ENCODE results near the gene ADARB2. TPM values are rescaled to one million over a fixed set of nuclear protein-coding genes. Genes with fewer than 3 reads are reported as not detected.
"Not testable (repeated sequence)": the region's sequence is repeated elsewhere in the genome, so short reads cannot be mapped to it uniquely, and the experiment has no call there.

The ADARB2 gene
- total RNA-seq, 1 donor from 2014 or later, result 0.19 TPM

DNA sequence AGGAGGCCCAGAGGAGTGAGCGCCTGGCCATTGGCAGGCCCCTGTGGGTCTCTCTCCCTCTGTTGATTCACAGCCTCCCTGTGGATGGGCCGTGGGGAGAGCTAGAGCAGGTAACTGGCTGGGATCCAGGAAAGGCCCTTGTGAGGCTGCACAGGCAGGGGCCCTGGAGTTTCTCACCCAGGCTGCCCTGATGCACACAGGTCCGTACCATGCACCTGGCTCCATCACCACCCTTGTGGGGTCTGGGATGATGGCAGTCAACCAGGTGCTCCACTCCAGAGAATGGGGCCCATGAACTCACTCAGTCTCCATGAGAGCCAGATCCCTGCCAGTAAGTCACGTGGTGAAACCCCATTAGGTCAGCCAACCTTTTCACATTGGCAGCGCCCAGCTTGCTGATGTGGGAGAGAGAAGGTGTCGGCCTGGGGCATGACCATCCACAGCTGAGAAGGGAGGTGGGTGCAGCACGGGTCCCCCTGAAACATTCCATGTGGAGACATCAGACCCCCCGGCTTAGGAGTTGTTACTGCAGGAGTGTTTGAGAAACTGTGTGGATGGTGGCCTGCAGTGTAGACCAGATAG, 320.8 kb downstream of the ADARB2 start:
- DNase-seq (ENCODE audit: low read depth), result no peak

DNA sequence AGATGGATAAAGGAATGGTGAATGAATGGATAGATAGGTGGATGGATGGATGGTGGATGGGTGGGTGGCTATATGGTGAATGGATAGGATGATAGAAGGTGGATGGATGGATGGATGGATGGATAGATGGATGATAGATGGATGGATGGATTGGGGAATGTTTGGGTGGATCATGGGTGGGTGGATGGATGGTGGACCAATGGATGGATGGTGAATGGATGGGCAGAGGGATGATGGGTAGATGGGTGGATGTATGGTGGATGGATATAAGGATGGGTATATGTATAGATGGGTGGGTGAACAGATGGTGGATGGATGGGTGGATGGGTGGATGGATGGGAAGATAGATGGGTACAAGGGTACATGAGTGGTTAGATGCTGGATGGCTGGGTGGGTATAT, 322.4 kb downstream of the ADARB2 start:
- no peak for DNase-seq (ENCODE audit: low read depth)

DNA sequence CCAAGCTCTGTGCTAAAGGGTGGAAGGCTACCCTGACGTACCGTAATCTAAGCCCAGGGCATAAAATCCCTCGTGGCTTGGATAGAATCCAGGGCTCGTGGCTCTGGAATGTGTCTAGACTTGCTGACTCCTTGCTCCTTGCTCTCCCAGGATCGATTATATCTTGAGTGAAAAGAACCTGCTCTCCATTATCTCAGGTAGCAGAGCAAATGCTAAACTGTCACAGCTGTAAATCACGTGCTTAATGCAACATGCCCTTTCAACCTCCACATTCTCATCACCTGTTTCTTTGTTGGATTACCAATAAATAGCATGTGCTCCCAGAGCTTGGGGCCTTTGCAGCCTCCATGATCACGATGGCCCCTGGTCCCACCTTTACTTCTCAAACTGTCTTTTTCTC, 323.0 kb downstream of the ADARB2 start:
- DNase-seq (ENCODE audit: low read depth), result not testable (repeated sequence)

DNA sequence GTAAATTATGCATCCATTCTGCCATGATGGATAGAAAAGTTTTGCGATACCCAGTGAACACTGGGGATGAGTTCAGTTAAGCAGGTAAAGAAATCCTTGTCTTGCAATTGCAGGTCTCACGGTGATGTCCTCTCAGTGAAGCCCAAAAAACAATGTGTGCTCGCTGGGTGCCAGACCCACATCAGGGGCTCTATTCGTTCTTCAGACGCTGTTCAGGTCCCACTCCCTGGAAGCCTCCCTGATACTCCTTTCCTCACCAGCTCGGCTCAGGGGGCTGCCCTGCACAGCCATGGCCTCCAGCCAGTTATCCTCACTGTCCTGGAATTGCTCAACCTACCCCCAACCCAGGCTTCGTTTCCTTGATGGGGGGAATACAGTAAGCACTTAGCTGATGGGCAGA, 323.5 kb downstream of the ADARB2 start:
- DNase-seq (ENCODE audit: low read depth), result no peak

DNA sequence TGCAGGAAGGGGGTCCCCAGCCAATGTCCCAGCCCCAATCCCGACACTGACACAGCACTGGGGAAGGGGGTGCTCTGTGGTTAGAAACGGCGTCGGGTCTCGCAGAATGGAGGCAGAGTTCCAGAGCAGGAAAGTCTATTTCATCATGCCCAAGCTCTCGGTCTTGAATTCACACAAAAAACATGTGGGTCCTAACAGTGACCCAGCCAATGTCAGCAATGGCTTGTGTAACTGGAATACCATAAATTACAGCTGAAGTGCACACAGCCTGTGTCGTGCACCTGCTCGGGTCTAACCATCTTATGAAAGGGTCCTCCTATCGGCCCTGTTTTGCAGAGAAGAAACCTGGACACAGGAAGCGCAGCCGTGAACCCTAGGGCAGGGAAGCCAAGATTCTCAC, 324.1 kb downstream of the ADARB2 start:
- DNase-seq (ENCODE audit: low read depth), result no peak

DNA sequence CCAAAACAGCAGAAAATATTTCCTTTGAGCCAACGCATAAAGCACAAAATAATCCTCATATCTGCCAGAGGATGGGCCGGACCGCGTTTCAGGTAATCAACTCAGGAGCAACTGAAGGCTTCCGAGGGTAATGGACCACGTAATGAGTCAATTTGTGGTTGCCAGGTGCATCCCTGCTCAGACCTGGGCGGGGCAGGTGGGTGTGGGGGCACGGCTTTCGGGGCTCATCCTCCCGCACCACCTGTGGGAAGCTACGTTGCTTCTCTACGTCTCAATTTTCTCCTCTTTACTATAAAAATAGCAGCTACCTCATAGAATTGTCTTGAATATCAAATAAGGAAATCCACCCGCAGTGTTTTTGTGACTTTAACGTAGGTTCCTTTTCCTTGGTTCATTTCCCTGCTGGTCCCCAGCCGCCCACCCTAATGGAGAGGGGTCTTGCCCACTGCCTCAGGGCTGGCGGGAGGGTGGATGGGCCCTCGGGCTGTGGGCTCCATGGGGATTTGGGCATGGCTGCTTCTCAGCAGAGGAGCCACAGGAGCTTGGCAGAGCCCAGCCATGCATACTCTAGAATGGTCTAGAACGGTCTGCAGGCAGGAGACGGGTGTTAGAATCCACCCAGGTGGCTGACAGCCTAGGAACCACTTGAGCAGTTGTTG, 324.7 kb downstream of the ADARB2 start:
- no peak for DNase-seq (ENCODE audit: low read depth)

DNA sequence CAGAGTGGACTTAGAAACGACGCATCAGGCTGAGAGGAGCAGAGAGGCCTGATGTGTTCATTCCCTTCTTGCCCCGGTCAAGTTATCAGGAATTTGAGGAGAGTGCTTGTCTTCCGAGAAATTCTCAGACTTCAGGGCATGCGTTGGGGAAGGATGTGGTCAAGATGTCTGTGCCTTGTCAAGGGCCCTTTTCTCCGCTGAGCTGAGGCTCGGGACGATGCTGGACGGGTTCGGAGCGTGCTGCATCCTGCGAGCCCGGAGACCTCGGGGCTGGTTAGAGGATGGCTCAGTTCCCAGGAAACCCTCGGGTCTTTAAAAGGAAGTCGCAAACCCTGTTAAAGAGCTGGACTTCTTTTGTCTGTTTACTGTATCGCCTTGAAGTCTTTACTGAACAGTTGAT, 325.4 kb downstream of the ADARB2 start:
- DNase-seq (ENCODE audit: low read depth), result no peak

DNA sequence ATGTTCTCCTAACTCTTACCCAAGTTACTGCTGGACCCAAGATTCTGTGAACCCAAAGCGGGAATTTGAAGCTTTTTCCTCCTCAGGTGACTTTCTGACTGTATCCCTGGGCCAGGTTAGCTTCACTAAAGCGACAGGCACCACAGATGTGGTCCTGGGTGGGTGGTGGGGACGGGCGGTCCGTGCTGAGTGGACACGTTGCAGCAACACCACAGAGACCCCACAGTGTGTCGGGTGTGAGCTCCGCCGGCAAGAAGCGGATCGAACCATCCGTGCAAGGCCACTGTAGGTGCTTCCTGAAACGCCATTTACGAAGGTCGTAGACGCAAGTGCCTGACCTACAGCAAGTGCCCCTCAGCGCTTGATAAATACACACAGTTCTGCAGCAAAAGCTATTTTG, 325.9 kb downstream of the ADARB2 start:
- DNase-seq (ENCODE audit: low read depth), result no peak

DNA sequence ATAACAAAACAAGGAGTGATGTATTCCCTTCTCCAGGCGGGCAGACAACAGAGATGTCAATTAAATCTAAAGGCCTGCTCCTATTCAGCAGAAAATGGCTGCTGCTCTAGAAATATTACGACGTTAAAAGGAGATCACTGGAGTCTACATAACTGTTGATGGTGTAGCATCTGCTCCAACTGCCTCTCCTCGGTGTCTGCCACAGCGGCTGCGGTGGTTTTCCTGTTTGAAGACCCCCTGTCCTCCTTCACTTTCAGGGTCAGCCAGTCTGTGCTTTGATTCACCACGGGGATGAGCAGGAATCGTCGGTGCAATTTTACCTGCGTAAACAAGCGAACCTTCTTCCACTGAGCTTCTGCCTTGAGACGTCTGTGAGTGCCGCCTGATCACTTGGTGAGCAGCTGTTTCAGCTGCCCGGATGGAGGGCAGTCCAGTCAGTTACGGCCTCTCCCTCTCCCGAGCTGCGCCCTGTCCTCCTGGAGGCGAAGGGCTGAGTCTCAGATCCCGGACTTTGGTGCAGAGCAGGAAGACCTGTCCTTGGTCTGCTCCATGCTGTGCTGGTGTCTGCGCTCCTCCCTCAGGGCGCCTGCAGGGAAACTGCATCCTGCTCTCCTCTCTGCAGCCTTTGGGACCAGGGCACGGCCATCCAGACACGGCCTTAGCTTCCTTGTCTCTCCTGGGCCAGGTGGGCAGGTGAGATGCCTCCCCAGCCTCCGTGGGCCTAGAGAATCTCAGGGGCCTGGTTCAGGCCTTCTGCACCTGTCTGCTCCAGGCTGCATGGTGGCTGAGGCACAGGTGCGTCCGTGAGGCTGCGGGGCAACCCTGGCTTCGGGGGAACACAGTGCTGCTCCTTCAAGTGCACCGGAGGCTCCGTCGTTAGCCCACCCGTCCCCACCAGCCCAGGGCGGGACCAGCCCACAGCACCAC, 326.6 kb downstream of the ADARB2 start:
- no peak for DNase-seq (ENCODE audit: low read depth)

DNA sequence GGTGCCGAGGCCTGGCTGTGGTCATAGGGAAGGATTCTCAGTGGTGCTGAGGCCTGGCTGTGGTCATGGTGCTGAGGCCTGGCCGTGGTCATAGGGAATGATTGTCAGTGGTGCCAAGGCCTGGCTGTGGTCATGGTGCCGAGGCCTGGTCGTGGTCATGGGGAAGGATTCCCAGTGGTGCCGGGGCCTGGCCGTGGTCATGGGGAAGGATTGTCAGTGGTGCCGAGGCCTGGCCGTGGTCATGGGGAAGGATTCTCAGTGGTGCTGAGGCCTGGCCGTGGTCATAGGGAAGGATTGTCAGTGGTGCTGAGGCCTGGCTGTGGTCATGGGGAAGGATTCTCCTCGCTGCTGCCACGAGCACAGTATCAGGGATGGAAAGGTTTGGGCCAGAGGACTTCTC, 327.3 kb downstream of the ADARB2 start:
- DNase-seq (ENCODE audit: low read depth), result no peak

DNA sequence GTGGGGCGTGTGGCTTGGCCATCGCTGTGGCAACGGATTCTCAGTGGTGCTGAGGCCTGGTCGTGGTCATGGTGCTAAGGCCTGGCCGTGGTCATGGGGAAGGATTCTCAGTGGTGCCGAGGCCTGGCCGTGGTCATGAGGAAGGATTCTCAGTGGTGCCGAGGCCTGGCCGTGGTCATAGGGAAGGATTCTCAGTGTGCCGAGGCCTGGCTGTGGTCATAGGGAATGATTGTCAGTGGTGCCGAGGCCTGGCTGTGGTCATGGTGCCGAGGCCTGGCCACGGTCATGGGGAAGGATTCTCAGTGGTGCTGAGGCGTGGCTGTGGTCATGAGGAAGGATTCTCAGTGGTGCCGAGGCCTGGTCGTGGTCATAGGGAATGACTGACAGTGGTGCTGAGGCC, 327.9 kb downstream of the ADARB2 start:
- DNase-seq (ENCODE audit: low read depth), result no peak

DNA sequence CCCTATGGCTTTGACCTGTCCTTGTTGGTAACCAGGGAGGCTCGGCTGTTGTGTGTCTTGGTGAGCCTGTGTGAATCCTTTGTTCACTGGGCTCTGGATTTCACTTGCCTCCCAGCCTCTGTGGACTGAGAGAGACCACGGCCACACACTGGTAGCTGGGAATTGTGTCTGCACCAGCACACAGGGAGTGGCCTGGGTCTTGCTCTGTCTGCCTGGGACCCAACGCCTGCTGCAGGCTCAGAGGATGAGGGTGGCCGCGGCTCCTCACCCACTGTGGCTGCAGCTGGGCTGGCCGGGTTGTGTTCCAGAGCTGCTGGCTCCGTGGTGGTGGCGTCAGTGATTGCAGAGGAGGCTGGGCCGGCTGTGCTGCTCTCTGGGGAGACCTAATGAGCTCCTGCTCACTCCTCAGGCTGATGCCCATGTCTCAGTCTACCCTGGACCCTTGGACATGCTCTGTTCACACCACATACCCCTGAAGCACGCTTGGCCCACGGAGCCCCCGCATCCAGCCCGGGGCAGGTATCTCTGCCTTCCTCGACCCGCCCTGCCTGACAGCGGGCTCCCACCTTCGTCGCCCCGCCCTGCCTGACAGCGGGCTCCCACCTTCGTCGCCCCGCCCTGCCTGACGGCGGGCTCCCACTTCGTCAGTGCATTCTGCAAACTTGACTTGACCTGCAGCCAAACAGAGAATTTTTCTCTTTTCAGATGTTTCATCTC, 328.5 kb downstream of the ADARB2 start:
- DNase-seq (ENCODE audit: low read depth), result no peak

DNA sequence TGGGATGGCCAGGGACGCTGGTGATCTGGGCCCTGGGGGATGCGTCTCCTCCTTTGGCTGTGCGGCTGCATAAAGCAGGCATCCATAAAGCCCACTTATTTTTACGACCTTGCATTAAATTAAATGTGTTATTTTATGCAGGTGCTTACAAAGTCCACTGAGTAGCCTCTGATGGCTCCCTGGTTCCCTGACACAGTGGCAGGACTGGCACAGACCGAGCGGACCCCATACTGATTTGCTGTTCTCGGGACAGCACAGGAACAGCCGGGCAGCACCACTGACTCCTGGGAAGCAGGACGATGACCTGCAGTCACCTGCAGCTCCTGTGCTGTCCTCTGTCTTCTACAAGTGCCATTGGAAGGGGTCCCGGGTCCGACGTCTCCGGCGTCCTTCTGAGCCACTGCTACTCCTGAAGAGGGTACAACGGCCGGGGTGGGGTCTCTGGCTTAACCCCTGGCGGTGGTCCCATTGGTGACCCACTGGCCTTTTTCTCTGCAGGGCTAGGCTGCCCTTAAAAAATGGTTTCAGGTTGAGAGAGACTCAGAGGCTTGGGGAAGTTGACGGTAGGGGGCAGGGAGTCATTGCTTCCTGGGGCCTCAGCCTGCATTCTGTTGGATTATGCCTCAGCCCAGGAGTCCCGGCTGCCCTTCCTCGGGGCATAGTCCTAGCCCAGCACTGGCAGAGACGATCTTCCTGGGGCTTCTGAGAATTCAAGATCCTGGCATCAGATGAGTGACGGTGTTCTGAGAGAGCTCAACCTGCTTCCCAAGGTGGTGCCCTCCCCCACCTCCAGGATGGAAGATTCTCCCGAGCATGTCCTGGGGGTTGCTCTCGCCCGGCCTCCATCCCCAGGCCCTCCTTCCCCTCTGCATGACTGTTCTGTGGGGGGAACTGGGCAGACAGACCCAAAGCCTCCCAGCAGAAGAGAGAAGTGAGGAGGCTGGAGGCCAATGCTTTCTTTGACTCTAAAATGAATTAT, 330.1 kb downstream of the ADARB2 start:
- DNase-seq (ENCODE audit: low read depth), result no peak

DNA sequence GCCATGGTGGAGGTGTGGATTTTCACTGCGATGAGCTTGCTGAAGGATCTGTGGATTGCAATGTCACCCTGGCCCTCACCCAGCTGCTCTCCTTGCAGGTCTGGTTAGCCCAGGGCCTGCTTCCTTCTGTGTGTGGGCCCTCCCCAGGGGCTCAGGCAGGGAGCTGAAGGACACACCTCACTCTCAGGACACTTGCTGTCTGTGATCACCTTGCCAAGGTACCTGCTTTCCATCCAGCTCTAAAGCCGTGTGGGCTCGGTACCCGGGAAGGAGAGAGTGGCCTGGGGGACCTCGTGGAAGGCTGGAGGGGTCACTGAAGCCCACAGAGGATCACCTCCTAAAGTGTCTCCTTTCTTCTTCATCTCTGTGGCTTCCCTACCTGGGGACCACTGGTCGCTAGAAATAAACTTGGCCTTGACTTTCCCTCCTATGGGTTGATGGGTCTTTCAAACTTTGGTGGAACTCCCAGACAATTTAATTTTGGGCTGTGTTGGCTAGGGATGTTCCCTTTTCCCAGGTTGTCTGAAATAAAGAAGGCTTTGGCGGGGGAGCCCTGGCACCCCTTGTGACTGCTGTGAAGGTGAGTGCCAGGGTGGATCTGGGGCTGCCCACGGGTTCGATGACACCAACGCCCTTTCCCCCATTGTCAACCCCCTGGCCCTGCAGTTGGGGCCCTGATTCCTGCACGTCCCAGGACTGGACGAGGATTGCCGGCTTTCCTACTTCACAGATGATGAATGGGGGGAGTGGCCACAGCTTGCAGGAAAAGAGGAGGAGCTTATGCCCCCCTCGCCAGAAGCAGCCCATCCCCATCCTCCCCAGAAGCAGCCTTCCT, 331.0 kb downstream of the ADARB2 start:
- DNase-seq (ENCODE audit: low read depth), result no peak

DNA sequence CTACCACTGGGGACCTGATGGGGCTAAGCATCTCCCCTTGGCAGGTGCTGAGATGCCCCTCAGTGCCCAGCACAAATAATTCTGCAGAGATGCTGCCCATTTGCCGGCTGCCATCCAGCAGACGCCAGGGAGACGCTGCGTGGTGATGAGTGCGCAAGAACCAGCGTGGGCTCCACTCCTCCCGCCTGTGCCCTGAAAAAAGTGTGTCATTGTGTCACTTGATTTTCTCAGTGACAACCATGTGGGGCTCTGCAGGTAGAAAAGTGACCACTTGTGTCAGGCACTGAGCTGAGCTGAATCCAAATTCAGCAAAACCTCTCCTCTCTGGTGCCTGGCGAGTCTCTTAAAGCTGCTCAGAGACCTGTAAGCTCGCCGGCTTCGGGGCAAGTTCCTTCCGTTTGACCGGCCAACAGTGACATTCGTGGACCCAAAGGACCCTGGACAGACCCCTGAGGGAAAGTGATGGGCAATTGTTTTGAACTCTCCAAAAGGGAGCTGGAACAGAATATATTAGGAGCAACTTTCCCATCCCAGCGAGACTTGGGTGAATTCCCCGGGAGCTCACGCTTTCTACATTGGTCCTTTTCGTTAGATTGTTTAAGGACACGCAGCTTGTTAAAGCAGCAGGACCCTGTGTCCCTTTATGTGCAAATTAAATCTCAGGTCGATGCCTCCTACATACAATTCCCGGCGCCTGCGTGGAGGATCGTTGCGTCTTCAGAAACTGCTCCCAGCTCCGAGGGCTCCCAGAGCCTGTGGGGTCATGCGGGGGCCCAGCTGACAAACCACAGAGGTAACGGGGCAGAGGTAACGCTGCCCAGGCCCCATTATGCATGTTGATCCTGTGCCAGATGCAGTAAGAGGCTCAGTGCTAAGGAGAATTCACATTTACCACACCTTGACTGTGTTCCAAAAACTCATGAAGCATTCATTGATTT, 332.7 kb downstream of the ADARB2 start:
- DNase-seq (ENCODE audit: low read depth), result no peak

DNA sequence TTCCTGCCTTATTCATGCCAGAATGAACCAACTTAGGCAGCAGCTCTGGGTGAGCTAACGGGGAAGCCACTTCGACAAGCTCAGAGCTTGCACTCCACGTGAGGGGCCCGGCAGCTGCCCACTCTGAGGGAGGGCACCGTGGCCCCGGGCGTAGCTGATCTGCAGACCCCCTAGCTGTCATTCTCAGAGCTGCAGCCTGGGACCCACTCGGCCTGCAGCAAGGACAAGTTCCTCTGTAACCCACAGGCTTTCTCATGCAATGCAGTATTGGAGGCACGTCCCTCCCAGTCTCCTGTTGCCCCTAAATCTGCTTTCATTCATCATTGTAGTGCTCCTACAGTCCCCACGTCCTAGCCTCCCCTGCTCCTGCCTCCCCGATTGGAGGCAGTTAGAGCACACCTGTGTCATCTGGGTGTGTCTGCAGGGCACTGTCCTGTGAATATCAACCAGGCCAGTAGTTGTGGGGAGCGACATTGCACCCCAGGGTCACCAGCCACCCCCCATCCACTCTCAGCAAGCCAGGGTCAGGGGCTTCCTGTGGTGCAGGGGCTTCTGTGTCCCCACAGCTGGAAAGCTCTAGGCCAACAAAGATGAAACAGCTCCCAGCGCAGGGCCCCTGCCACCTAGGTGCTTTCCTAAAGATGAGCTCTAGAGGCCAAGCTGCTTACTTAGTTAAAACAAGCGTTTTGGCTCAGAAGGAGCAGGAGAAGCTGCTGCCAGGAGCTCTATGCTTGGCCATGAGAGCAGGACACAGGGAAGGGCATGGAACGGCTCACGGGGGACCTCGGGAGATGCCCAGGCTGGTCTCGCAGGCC, 333.6 kb downstream of the ADARB2 start:
- no peak for DNase-seq (ENCODE audit: low read depth)

DNA sequence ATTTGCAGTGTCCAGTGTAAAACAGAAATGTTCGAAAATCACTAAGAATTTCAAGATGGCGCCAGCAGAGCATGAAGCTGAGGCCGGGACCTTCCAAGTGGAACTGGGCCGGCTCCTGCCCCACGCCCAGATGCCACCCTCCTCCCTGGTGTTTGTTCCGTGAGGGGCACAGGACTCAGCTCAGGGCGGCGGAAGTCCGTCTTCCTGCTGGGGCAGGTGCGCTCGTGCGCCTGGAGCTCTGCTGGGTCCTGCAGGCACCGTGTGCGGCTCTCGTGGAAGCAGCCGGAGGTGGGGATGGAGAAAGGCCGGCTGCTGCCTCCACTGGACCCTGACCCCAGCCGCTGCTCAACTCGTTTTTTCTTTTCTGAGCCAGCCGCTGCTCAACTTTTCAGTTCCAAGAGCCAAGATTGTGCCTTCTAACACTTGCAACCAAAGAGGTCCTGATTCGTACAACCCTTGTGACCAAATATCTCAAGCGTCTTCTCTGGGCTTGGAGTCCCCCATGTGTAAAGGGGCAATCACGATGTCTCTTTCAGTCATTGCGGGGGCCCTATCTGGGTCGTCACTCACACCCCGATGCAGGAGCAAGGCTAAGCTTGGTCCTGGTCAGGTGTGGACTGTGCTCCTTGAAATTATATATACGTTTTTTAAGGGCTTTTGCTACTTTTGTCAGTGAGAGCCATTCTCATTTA, 334.4 kb downstream of the ADARB2 start:
- no peak for DNase-seq (ENCODE audit: low read depth)

All from myocyte (in vitro differentiated cells).